HG03565 (cell line): ENCODE results near the gene KRTAP5-6.
"Not testable (repeated sequence)": the region's sequence is repeated elsewhere in the genome, so short reads cannot be mapped to it uniquely, and the experiment has no call there.

Experiments
- ATAC-seq: cut with Tn5 transposase; IDR thresholded peaks from one replicate; pipeline ENCODE4 v1.9.1; 2021; ENCODE audit warnings: mild to moderate bottlenecking, moderate library complexity; ENCODE audit not compliant: unreplicated experiment

KRTAP5-6 gene

DNA sequence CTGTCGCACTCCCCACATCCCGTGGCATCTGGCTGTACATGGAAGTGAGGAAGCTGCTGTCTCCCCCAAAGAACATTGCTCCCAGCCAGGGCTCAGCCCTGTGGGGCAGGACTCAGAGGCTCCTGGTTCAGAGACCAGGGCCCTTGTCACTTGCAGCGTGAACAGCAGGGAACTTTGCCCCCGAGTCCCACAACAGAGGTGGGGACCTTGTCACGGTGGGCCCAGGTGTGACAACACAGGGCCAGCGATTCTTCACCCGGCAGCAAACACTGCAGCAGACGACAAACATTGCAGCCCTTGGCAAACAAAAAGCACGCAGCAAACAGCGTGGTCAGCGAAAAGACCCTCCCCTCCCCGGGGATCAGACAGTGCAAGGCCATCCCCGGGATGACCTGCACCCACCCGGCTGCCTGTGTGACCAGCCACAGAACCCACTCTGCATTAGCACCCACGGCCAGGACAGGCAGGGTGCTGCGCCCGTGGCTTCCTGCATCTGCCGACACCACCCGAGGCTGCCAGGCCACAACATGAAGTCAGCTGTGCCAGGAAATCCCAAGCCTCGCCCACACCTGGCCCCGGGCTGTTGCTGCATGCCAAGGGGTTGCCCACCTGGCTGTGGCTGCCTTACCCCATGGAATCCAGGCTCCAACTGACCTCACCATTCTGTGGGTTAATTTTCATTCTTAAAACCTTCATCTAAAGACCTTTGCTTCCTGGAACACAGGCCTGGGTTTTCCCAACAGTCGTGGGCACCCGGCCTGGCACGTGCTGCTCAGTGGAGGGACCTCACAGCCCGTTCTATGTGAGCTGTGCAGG is 35.3 kb upstream of the KRTAP5-6 start:
- not testable (repeated sequence) for ATAC-seq

DNA sequence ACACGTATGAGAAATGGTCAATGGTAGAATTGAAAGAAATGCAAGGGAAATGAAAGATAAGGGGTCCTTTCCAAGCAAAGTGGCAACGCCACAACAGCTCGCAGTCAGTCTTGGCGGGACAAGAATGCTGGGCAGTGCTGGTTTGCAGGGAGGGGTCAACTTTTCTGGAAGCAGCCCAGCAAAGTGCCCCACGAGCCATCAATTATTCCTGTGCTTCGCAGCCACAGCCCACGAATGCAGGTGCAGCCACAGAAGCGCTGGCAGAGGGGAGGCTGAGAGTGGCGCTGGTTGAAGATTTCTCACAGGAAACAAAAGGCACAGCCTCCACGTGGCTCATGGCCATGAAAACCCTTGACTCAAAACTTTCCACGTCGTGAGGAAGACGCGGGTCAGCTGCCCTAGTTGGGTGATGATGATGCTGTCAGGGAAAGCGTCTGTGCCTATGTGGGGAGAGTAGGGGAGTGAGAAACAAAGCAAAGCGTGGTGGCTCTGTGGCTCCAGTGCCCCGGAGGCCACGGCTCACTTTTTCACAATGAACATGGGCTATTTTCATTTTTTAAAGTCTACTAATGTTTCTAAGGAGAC is 34.2 kb upstream of the KRTAP5-6 start:
- ATAC-seq = not testable (repeated sequence)

GRCh38 chr11:1665313-1665712 is 31.7 kb upstream of the KRTAP5-6 start:
- ATAC-seq = no peak

DNA sequence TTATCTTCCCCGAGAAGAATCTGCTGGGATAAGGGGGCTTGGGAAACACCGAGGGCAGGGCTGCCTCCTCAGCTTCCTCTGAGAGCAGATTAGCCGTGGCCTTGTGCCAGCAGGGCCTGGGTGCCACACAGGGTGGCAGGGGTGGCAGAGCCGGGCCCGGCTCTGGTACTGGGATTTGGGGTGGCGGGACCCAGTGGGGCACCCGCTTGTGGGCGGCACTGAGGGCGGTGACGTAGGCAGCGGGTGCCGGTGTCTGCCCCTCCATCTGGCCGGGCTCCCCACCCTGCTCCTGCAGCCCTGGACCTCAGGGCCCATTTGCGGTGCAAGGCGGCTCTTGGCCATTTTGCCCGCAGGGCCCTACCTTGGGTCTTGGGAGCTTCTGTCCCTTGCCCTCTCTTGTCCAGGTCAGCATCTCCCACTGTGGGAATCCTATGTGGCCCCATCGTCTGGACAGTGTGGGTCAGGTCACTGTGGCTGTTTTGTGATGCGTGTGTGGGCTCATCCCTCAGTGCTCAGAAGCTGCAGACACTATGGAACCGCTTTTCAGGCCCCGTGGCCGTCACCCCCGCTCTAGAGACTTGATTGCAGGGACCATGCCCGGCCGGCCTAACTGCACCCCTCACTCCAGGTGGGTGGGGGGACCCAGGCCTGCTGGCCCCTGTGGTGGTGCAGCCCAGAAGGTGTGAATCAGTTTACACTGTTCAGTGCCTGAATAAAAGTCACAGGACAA is 29.7 kb upstream of the KRTAP5-6 start:
- no peak for ATAC-seq

DNA sequence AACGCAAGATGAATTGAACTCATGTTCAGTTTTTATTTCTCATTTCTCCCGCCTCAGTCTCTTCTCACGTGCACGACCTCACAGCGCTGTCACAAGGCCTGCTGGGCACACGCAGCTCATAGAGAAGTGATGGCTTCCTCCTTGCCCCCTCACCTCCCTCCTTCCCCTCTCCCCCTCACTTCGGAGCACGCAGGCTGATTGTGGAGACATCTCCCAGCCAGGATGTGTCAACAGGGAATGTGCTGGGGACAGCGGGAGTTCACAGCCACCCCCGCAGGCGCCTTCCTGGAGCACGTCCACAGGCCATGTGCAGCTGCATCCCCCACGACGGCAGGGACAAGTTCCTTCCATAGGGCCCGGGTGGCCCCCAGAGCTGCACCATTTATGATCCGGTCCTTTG is 29.1 kb upstream of the KRTAP5-6 start:
- ATAC-seq = no peak

DNA sequence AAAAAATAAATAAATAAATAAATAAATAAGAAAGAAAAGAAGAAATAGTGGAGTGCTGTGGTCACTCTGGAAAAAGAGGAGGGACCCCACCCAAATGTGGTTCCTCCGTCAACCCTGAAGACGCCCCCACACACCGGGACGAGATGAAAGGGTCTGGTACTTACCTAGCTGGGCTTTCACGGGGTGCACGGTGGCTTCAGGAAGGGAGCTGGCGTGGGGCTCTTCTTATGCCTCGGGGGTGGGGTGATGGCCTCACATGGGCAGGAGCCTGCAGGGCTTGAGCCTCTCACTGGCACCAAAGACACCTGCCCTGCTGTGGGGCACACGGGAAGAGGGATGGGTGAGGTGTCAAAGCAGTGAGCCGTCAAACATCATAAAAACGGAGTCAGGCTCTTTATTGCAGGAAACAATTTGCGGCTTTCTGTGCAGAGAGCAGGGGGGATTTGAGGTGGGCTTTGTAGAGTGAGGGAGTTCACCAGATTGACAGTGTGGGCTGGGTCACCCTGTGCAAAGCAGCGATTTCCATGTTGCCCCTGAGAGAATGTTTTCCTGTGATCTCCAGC is 28.0 kb upstream of the KRTAP5-6 start:
- no peak for ATAC-seq

GRCh38 chr11:1669546-1670218 is 27.3 kb upstream of the KRTAP5-6 start:
- no peak for ATAC-seq

DNA sequence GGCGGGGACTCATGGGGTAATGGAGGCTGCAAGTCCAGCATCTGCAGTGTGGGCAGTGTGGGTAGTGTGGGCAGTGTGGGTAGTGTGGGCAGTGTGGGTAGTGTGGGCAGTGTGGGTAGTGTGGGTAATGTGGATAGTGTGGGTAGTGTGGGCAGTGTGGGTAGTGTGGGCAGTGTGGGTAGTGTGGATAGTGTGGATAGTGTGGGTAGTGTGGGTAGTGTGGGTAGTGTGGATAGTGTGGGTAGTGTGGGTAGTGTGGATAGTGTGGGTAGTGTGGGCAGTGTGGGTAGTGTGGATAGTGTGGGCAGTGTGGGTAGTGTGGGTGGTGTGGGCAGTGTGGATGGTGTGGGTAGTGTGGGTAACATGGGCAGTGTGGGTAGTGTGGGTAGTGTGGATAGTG is 26.5 kb upstream of the KRTAP5-6 start:
- ATAC-seq = not testable (repeated sequence)

DNA sequence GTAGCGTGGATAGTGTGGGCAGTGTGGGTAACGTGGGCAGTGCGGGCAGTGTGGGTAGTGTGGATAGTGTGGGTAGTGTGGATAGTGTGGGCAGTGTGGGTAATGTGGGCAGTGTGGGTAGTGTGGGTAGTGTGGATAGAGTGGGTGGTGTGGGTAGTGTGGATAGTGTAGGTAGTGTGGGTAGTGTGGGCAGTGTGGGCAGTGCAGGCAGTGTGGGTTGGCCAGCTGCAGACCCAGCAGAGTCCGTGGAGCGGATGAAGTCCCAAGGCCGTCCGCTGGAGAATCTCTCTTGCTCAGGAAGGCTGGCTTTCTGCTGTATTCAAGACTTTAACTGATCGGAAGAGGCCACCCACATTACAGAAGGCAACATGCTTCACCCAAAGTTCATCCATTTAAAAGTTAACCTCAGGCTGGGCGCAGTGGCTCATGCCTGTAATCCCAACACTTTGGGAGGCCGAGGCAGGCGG is 26.1 kb upstream of the KRTAP5-6 start:
- no peak for ATAC-seq

DNA sequence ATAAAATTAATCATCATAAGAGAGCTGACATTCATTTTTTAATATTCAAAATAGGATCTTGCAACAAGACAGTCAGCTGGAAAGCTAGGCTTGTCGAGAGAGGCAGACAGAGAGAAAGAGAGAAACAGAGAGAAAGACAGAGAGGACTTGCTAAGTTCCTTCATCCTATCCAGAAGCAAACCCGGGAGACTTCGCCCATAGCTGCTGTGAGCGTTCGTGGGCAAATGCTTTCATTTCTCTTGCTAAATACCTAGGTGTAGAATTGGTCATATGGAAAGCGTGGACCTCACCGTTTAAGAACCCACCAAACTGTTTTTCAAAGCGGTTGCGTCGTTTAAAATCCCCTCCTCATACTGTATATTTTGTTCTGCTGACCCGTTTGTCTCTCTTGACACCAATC is 25.3 kb upstream of the KRTAP5-6 start:
- ATAC-seq = no peak

DNA sequence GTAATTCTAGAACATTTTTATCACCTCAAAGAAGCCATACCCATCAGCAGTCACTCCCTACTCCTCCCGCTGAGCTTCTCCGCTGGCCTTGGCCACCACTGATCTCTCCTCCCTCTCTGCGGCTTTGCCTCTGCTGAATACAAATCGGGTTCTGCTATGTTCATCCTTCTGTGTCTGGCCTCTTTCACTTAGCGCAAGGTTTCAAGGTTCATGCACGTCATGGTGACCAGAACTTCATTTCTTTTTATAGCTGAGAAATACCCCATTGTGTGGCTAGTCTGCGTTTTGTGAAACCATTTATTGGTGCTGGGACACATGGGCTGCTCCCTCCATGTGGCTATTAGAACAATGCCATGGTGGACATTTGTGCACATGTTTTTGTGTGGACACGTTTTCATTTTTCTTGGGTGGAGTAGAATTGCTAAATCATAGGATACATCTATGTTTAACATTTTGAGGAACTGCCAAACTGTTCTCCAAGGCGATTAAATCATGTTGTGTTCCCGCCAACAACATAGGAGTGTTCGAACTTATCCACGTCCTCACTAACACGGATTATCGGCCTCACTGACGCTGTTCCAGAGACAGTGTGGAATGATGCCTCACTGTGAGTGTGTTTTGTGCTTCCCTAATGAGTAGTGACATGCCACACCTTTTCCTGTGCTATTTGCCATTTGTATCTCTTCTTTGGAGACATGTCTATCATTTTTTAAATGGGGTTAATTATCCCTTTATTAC is 24.2 kb upstream of the KRTAP5-6 start:
- no peak for ATAC-seq

DNA sequence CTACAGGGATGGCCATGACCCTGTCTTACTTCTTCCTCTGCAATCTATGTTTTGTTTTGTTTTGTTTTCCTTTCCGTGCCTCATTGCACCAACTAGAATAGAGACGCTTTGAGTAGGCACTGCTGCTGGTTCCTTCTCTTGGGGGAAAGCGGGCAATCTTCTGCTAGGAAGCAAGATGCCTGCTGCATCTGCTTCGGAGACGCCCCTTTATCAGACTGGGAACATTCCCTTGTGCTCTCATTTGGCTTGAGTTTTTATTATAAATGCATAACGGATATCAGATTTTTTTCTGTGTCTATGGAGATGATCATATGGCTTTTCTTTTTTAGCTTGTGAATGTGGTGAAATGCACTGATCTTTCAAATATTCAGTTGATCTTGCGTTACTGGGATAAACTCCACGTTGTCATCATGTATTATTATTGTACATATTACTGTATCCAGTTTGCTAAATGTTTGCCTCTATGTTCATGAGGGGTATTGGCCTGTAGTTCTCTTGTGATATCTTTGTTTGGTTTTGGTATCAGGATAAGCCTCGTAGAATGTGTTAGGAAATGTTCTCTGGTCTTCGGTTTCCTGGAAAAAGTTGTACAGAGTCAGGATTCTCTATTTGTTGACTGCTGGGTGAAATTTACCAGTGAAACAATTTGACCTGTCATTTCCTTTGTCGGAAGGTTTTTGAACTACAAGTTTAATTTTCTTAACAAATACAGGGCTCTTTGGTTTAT is 23.4 kb upstream of the KRTAP5-6 start:
- no peak for ATAC-seq

DNA sequence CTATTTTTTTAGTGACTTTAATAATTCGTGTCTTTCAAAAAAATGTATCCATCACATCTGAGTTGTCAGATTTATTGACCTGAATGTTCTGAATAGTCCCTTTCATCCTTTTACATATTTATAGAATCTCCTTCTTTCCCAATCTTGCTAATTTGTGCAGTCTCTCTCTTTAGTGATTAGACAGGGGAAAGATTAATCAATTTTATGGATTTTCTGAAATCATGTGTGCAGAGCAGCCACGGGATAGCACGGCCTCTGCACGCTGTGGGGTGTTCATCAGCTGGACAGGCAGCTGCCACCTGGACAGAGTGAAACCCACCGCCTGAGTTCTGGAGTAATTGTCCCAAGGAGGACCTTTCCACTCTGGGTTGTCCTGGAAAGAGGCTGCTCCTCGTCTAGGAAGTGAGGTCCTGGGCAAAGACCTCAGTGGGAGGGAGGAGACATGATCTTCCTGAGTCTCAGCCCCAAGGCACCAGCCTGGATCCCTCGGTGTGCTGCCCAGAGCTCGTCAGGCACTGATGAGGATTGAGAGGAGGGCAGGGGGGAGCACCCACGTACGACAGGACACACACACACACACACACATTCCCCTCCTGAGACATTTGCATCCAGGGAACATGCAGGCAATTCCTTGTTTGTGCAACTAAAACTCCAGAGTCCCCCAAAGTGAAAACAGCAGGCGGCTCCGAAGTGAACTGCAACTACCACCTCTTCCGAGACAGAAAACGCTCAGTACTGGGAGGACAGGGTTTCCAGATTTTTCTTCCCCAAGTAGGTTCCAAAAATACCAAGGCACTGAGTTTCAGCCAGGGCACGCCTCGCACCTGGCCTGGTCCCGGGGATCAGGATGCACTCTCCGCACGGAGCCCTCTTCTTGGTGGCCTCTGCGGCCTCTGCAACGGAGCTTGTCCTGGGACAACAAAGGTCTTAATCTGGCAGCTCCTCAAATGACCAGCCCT is 22.5 kb upstream of the KRTAP5-6 start:
- ATAC-seq = no peak

- ATAC-seq = no peak
Observed at GRCh38 chr11:1675536-1676228, 21.3 kb upstream of the KRTAP5-6 start.

DNA sequence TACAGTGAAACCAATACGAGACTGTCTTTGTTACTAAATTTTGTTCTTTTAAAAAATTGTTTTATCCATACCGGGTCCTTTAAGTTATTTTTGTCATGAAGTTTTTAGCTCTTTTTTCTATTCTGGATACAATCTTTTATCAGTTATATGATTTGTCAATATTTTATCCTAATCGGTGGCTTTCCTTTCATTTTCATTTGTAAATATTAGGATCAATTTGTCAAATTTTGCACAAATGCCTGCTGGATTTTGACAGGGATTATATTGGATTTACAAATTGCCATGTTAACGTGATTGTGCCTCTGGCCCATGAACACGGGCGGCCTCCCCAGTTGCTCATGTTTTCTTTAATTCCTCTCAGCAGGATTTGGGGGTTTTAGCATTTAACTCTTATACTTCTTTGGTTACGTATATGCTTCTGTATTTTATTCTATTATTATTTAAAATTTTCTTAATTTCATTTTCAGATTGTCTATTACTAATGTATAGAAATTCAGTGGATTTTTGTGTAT is 20.7 kb upstream of the KRTAP5-6 start:
- ATAC-seq = no peak

DNA sequence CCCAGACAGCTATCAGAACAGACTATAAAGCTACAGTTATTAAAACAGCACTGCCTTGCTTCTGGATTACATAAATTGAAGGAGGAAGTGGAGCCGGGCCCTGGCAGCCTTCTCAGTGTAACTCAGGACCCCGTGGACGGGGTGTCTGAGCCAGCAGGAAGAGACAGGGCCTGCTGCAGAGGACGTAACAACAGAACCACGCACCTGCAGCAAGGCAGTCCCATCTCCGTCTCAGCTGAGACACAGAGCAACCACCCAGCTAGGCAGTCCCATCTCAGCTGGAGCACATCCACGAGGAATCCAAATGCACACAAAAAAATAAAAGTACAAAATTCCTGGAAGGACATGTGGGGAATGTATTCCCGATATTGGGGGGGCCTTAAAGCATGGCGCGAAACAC is 17.1 kb upstream of the KRTAP5-6 start:
- ATAC-seq = no peak

DNA sequence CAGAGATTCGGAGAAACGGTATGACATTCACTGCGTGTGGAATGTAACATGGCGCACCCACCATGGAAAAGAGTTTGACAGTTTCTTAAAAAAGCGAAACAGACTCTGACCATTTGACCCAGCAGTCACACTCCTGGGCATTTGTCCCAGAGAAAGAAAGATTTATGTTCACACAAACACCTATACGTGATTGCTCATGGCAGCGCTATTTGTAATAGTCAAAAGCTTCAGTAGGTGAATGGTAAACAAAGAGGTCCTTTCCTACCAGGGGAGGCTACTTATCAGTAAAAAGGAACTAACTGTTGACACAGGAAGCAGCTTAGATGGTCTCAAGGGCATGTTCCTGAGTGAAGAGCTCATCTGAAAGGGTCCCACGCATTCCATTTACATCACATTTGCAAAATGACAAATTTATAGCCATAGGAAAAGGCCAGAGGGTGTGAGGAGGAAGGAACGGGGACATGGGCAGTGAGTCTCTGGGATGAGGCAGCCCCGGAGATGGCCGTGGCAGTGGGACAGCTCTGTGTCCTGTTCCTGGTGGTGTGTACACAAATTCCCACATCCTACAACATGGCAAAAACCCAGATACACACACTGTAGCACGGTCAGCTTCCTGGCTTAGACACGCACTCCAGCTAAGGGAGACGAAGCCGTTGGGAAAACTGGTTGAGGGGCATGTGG is 14.6 kb upstream of the KRTAP5-6 start:
- ATAC-seq = no peak
